Transverse colon (tissue), 4 donors: ENCODE measurements around the gene PPP1CA. TPM values are rescaled to one million over a fixed set of nuclear protein-coding genes. Genes with fewer than 3 reads are reported as not detected.

ENCODE experiments used
- DNase-seq: peaks from one replicate; pipeline ENCODE4 v3.0.0-alpha.2; 2019
- H3K27ac ChIP-seq, 4 donors: fragments of 200-600 bp; sonication (generic); 2 replicates each; pipeline ENCODE4 v1.5.1; 2016 to 2018; ENCODE audit warnings: inconsistent platforms in 4 of 4
- H3K27me3 ChIP-seq: fragments of 200-600 bp; sonication (generic); 2 replicates; pipeline ENCODE4 v1.5.1; 2017; ENCODE audit warnings: inconsistent platforms
- H3K36me3 ChIP-seq, 4 donors: fragments of 200-600 bp; sonication (generic); 2 replicates each; pipeline ENCODE4 v1.5.1; 2017 to 2019; ENCODE audit warnings: inconsistent platforms in 4 of 4
- H3K4me1 ChIP-seq, 4 donors: fragments of 200-600 bp; sonication (generic); 2 replicates each; pipeline ENCODE4 v1.5.1; 2017 to 2020; ENCODE audit warnings: inconsistent platforms in 4 of 4
- H3K4me3 ChIP-seq, 4 donors: fragments of 200-600 bp; sonication (generic); 1 replicate in 1 of 4; 2 replicates in 3 of 4; pipeline versions ENCODE4 v1.5.1 to v1.6.1; 2017 to 2019; ENCODE audit warnings: inconsistent platforms in 4 of 4
- H3K9me3 ChIP-seq, 2 donors: fragments of 200-600 bp; sonication (generic); 2 replicates each; pipeline ENCODE4 v1.5.1; 2017 to 2019; ENCODE audit warnings: inconsistent platforms in 2 of 2
- CTCF ChIP-seq, 5 experiments: fragments of 200-600 bp in 3 of 5; fragments of 450-650 bp in 2 of 5; sonication (generic) in 3 of 5; IDR thresholded peaks; 1 replicate in 2 of 5; 2 replicates in 3 of 5; pipeline ENCODE4 v1.5.1; 2016 to 2017; ENCODE audit warnings: antibody characterized with exemption in 5 of 5, inconsistent platforms in 3 of 5, mild to moderate bottlenecking in 2 of 5, moderate library complexity in 1 of 5
- EP300 ChIP-seq: sonication (generic); formaldehyde crosslinking; IDR thresholded peaks from one replicate; pipeline ENCODE4 v1.6.1; 2017; ENCODE audit warnings: antibody characterized with exemption, low read depth
- POLR2A ChIP-seq: fragments of 450-650 bp; IDR thresholded peaks from one replicate; pipeline ENCODE4 v1.6.1; 2016; ENCODE audit warnings: antibody characterized with exemption, mild to moderate bottlenecking, moderate library complexity
- POLR2AphosphoS5 ChIP-seq, 3 donors: sonication (generic); formaldehyde crosslinking; IDR thresholded peaks; one replicate each; pipeline ENCODE4 v1.6.1; 2016; ENCODE audit warnings: antibody characterized with exemption in 3 of 3
- WGBS, 2 donors: methylation state at CpG; one replicate each; pipeline ENCODE4 v1.1.5; 2018; ENCODE audit warnings: low coverage in 1 of 2; 5-methylcytosine and 5-hydroxymethylcytosine counted together
- in situ Hi-C, 4 donors: fragments of 200-750 bp; cut with MboI; loops; one replicate each; pipeline versions ENCODE4 v1.15.0 to v1.15.1; 2017; ENCODE audit warnings: low sequenced_read_pairs in 3 of 4, low pct_ligation_motif_present in 1 of 4, low pct_unique_long_range_greater_than_20kb in 1 of 4
- intact Hi-C: fragments of 100-400 bp; cut with DNase I; formaldehyde crosslinking; loops from one replicate; pipeline ENCODE4 v1.15.1; 2023; ENCODE audit warnings: low total_unique reads
- total RNA-seq, 4 donors: library from RNA; depleted of rRNA; stranded (reverse); fragments of >200 nt; gene quantifications; one replicate each; pipeline ENCODE4 v1.1.0, GENCODE V29; 2016

The PPP1CA gene
- total RNA-seq, 4 donors from 2014 or later, result 83.0 to 251 (median 163) TPM

- Histone ChIP-seq H3K9me3 (no peaks in the 10 kb centered on the region), H3K4me1 (peaks cover 0 to 24% (median 10%) of the 10 kb centered on the region in 4 donors), H3K4me3 (peak overlapping the region in 1 of 4 donors; percentile 41), H3K36me3 (peaks cover 0 to 20% (median 7%) of the 10 kb centered on the region in 4 donors), H3K27me3 (no peaks in the 10 kb centered on the region), H3K27ac (peak overlapping the region; percentile 72 to 83 (median 74))
- no peak for TF ChIP-seq EP300
- peak in 1 of 3 donors; percentile 4 for TF ChIP-seq POLR2AphosphoS5 (IDR thresholded peaks at IDR 0.05)
- TF ChIP-seq POLR2A, result peak; percentile 13
- TF ChIP-seq CTCF (IDR thresholded peaks at IDR 0.05), result no peak
- intact Hi-C loops, result no loop called here
- in situ Hi-C loops, result no loop called here
- 76% methylated on average over 33 of the region's 38 CpGs; no CpG with 5 or more reads in 1 of the 2 donors for WGBS, 2 donors
- DNase-seq, result no peak
Measured at GRCh38 chr11:67435727-67436458, 34.2 kb upstream of the PPP1CA start.

- intact Hi-C loops, result no loop called here
Measured at GRCh38 chr11:67435031-67435726, 33.5 kb upstream of the PPP1CA start.

GRCh38 chr11:67434395-67434881 is 32.8 kb upstream of the PPP1CA start:
- intact Hi-C loops (no loop called here), in situ Hi-C loops (no loop called here)
- H3K27ac ChIP-seq, result no peak overlapping the region
- no peak overlapping the region for H3K4me3 ChIP-seq
- no peaks in the 10 kb centered on the region for H3K27me3 ChIP-seq
- peaks cover 0 to 20% (median 7%) of the 10 kb centered on the region in 4 donors for H3K36me3 ChIP-seq
- no peaks in the 10 kb centered on the region for H3K9me3 ChIP-seq
- no peak for DNase-seq
- H3K4me1 ChIP-seq, result peaks cover 2 to 17% (median 10%) of the 10 kb centered on the region in 4 donors
- 87% methylated on average over 21 of the region's 23 CpGs; no CpG with 5 or more reads in 1 of the 2 donors for whole genome bisulfite sequencing, 2 donors
- TF ChIP-seq EP300, result no peak

More at GRCh38 chr11:67435031-67435726, 33.5 kb upstream of the PPP1CA start:
- Histone ChIP-seq H3K27me3 (no peaks in the 10 kb centered on the region), H3K4me3 (peak overlapping the region in 1 of 4 donors; percentile 41), H3K9me3 (no peaks in the 10 kb centered on the region), H3K4me1 (peaks cover 0 to 19% (median 8%) of the 10 kb centered on the region in 4 donors), H3K36me3 (peaks cover 0 to 20% (median 7%) of the 10 kb centered on the region in 4 donors), H3K27ac (peak overlapping the region in 2 of 4 donors; percentile 72 to 83)
- DNase-seq, result no peak
- TF ChIP-seq POLR2AphosphoS5 (IDR thresholded peaks at IDR 0.05) (no peak), EP300 (no peak), POLR2A (no peak), CTCF (IDR thresholded peaks at IDR 0.05) (no peak)
- in situ Hi-C loops, result no loop called here
- 70% methylated on average over 26 of the region's 26 CpGs; no CpG with 5 or more reads in 1 of the 2 donors for WGBS, 2 donors

GRCh38 chr11:67433536-67434394 is 32.1 kb upstream of the PPP1CA start:
- peaks cover 7 to 22% (median 15%) of the 10 kb centered on the region in 4 donors for H3K4me1 ChIP-seq
- TF ChIP-seq CTCF (IDR thresholded peaks at IDR 0.05) (no peak), POLR2AphosphoS5 (IDR thresholded peaks at IDR 0.05) (no peak), POLR2A (no peak), EP300 (no peak)
- intact Hi-C loops, result no loop called here
- no peaks in the 10 kb centered on the region for H3K9me3 ChIP-seq
- no peaks in the 10 kb centered on the region for H3K27me3 ChIP-seq
- 80% methylated on average over 22 of the region's 22 CpGs; no CpG with 5 or more reads in 1 of the 2 donors for WGBS, 2 donors
- no peak overlapping the region for H3K27ac ChIP-seq
- in situ Hi-C loops, result no loop called here
- H3K36me3 ChIP-seq, result peaks cover 0 to 20% (median 7%) of the 10 kb centered on the region in 4 donors
- DNase-seq, result no peak
- H3K4me3 ChIP-seq, result no peak overlapping the region
